GM18951 (cell line): Measurements from ENCODE around the gene SLC22A4.

Experiments used
- POLR2A ChIP-seq: IDR thresholded peaks from 4 replicates; pipeline ENCODE4 v1.6.1; 2011; ENCODE audit warnings: mild to moderate bottlenecking; ENCODE audit not compliant: insufficient read length, insufficient read depth; ENCODE audit errors: extremely low read depth
- in situ Hi-C: fragments of 300-500 bp; cut with MboI; formaldehyde crosslinking; loops from one replicate; pipeline ENCODE4 v1.12.0; 2022; ENCODE audit warnings: low sequenced_read_pairs, mixed read lengths, inconsistent platforms; ENCODE audit not compliant: unreplicated experiment

The SLC22A4 gene

DNA sequence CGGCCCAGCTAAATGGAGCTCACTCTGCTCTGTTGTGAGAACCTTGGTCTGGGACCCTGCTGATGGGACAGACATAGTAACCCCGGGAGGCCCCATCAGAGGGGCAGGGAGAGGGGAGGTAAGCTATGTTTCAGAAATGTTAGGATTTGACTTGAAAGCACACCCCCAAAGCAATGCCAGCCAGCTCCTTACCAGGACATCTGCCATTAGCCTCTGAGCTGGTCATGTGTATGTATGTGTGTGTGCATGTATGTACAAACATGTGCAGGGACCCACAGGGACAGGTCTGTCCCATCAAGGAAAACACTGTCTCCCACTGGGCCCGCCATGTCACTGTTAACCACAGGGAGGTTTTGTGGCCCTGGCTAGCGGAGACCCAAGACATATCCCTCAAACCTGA lies 14.5 kb downstream of the SLC22A4 start:
- in situ Hi-C loops = no loop called here
- TF ChIP-seq POLR2A = no peak

DNA sequence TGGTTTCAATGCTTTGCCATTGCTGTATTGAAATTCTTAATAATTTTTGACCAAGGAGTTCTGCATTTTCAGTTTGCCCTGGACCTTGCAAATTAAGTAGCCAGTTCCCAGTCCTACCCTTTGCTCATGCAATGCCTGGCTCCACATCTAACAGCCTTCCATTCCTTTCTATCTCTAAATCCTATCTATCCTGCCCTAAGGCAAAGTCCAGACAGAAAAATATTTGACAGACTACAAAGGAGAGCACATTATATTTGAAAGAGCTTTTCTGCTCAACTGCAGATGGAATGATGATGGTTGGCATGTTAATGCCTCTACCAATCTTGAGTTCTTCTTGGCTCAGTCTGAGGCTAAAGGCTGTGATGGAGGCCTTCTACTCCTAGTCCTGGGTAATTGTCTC lies 15.5 kb downstream of the SLC22A4 start:
- no peak for TF ChIP-seq POLR2A
- in situ Hi-C loops = no loop called here

DNA sequence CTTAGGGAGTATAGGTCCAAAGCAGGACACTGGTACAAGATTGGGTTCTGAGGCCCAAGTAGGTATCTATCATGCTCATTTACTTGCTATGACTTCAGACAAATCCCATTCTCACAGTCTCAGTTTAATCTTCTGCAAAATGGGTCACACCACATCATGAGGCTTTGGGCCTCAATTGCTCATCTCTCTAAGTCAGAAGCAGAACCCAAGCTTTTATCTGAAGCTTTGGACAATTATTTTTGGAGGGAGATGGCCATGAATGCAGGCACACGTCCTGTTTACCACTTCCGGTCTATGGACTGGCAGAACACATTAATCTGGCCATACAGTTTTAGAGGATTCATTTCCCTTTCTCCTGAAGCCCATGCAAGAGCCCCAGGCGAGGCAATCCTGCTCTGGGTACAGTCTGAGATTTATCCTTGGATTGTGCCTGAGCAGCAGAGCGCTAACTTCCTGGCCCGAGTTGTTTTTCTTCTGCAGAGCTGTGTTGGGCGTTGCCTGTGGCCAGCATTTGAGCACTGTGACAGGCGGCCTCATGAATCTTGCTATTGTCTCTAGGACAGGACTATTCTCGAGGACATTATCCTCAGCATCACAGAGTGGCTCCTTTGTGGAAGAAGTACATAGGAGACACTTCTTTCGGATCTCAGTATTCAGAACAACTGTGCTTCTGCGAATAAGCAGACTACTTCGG lies 16.1 kb downstream of the SLC22A4 start:
- TF ChIP-seq POLR2A = no peak
- in situ Hi-C loops = no loop called here

DNA sequence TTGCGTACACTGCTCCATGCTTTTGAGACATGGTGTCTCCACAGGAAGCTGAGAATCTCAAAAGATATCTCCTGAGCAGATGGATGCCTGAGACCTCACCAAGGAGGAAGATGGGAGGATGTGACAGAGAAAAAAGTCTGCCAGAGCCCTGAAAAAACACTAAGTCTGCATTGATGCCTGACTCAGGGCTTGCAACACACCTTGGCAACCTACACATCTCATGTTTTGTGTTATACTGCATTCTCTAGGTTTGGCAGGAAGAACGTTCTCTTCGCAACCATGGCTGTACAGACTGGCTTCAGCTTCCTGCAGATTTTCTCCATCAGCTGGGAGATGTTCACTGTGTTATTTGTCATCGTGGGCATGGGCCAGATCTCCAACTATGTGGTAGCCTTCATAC lies 19.2 kb downstream of the SLC22A4 start:
- no peak for TF ChIP-seq POLR2A
- in situ Hi-C loops = no loop called here

DNA sequence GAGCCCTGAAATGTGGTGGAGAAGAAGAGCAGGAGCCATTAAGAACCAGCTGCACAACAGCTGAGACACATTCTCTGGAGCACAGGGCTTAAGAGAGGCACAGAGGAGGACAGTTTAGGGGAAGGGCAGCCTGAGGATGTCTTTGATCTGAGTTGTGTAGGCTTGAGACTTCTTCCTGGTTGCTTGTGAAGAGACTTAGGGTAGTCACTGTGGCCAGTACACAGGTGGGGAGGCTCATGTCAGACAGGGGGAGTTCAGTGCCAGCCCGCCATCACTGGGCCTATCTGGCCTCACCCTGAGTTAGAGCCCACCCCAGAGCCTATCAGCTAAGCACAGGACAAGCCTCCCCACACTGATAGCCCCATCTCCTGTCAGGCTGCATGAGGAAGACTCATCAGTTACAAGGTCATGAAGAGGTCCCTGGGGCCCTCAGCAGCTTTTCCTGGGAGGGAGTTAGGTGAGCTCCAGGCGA lies 19.8 kb downstream of the SLC22A4 start:
- in situ Hi-C loops = no loop called here
- TF ChIP-seq POLR2A = no peak

DNA sequence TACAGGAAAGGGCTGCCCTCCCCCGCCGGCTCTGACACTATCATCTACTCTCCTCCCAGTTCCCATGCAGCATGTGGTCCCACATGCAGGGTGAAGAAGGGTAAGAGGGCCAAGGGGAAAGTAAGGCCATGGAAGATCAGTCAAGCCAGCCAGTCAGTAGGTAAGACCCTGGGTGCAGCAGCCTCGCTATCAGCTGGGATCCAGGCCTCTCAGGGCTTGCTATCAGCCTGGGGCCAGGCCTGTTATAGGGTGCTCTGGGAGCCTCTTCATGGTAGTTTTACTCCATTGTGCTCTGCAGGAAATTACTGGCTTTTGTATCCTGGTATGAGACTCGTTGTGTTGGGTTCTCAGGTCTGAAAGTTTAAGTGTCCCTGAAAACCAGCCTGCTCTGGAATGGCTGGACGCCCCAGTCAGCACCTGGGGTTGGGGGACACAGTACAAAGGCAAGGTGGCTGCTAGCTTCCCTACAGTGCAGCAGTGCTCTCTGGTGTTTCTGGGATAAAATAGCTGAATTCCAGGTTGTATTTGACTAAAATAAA lies 21.4 kb downstream of the SLC22A4 start:
- TF ChIP-seq POLR2A = no peak
- in situ Hi-C loops = no loop called here

DNA sequence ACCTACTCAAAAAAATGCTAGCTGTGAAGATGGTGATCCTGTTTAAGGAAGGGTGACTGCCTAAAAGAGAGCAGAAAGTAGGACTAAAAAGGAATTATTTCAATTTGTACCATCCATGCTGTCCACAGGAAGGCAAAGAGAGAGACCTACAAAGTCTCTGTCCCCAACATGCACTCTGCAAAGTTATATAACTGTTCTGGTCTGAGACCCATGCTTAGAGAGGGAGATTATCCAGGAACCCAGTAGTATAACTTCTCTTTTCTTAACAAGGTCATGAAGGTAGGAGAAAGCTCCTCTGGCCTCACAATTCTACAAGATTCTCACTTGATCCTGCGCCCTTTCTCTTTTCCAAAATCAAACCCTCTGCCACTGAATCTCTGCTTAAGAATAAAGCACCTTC lies 25.8 kb downstream of the SLC22A4 start:
- in situ Hi-C loops = no loop called here
- no peak for TF ChIP-seq POLR2A

DNA sequence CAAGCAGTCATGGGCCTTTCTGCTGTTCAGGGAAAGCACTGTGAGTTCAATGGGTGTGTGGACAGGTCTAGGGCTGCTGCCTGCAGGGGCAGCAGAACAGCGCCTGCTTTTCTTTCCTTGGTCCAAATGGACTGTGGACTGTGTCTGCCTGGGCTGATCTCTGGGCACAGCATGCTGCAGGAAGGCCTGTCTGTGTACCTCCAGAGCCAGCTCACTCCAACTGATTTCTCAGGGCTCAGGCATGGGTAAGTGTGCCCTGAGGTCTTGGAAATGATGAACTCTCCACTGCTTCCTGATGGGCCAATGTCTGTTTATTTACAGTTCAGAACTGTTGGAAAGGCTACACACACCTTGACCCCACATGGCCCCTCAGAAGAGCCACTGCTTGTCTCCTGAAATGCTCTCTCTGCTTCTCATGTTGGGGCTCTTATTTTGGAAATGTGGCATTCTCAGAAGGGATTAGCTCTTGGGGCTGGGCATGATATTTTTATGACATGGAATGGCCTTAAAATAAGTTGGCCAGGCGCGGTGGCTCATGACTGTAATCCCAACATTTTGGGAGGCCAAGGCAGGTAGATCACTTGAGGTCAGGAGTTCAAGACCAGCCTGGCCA lies 27.0 kb downstream of the SLC22A4 start:
- TF ChIP-seq POLR2A = no peak

DNA sequence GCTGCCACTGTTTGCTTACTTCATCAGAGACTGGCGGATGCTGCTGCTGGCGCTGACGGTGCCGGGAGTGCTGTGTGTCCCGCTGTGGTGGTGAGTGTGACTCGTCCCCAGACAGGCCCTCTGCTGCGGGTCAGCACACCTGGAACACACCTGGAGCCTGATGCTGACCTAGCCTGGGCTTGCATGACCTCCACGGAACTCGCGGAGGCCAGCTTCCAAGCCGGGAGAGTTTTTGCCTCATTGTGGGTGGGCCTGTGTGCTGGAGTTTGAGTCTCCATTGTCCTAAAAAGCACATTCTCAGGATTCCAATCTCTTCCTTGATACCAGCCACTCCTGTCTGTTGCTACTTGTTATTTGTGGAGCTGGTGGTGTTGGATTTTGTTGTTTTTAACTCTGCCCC lies 28.1 kb downstream of the SLC22A4 start:
- in situ Hi-C loops = no loop called here
- TF ChIP-seq POLR2A = no peak

More for the DNA sequence above, 27.0 kb downstream of the SLC22A4 start:
- in situ Hi-C loops = no loop called here

DNA sequence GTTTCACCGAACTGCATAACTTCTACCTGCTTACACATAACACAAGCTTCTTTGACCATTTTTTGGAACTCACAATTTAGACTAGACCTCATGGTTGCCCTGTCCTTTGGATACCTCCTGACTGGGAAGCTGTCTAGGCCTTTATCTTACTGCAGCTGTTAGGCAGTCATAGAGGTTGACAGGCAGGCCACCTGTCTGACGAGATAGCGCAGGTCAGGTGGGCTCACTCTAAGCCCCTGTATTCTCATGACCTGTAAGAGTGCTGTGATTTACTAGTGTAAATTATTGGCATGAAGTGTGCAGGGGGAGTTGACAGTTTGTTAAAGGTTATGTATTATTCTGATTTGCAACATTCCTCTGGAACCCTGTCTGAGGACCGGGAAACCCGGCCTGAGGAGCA lies 29.0 kb downstream of the SLC22A4 start:
- TF ChIP-seq POLR2A = no peak
- in situ Hi-C loops = no loop called here

DNA sequence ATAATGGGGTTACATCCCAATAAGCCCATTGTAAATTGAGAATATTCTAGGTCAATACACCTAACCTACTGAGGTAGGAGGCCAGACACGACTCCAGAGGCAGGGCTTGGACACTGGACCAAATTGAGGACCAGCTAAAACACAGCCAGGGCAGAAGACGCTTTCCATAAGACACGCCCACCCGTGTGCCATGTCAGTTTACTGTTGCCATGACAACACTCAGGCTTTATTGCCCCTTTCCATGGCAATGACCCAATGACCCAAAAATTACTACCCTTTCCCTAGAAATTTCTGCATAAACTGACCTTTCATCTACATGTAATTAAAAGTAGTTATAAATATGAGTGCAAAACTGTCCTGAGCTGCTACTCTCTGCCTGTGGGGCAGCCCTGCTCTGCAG lies 31.5 kb downstream of the SLC22A4 start:
- TF ChIP-seq POLR2A = no peak
- in situ Hi-C loops = no loop called here

DNA sequence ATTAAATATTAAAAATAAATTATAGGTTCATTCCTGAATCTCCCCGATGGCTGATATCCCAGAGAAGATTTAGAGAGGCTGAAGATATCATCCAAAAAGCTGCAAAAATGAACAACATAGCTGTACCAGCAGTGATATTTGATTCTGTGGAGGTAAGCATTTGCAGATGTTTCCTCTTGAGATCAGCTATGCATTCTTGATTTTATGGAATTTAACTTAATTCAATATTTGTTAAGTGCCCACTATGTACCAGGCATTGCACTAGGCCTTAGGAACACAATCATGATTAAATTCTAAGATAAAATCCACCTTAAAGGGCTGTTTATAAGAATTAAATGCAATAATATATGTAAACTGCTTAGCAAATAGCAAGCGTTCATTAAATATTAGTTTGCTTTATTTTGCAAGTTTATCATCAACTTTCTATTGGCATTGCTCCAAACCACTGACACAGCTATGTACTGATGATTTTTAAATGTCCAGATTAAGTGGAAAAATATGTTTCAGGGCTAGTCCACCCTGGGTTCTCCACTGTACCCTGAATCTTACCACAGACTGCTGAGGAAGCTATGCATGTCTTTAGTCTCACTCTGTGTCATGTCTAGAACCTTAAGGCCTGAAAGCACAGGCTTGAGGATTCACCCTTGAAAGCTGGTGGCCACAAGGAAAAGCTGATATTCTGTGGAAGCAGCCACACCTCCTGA lies 33.2 kb downstream of the SLC22A4 start:
- TF ChIP-seq POLR2A = no peak
- in situ Hi-C loops = no loop called here

DNA sequence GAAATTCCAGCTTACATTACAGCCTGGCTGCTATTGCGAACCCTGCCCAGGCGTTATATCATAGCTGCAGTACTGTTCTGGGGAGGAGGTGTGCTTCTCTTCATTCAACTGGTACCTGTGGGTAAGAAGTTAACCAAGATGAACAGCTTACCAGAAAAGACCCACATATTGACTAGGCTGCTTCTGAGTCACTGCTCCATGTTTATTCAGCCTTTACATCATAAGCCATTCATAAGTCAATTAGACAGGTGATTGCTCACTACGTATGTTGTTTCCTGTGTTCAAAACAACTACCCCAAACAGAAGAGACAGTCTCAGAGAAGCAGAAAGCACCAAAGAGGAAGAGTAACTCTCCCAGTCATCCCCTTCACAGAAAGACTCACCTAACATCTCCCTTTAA lies 40.6 kb downstream of the SLC22A4 start:
- TF ChIP-seq POLR2A = no peak
- in situ Hi-C loops = no loop called here
